ENCODE data around the gene ARFIP2. TPM values are rescaled to one million over a fixed set of nuclear protein-coding genes. Genes with fewer than 3 reads are reported as not detected.

ARFIP2 gene
- total RNA-seq, 1 experiment from 2014 or later: 55.1 TPM

DNA sequence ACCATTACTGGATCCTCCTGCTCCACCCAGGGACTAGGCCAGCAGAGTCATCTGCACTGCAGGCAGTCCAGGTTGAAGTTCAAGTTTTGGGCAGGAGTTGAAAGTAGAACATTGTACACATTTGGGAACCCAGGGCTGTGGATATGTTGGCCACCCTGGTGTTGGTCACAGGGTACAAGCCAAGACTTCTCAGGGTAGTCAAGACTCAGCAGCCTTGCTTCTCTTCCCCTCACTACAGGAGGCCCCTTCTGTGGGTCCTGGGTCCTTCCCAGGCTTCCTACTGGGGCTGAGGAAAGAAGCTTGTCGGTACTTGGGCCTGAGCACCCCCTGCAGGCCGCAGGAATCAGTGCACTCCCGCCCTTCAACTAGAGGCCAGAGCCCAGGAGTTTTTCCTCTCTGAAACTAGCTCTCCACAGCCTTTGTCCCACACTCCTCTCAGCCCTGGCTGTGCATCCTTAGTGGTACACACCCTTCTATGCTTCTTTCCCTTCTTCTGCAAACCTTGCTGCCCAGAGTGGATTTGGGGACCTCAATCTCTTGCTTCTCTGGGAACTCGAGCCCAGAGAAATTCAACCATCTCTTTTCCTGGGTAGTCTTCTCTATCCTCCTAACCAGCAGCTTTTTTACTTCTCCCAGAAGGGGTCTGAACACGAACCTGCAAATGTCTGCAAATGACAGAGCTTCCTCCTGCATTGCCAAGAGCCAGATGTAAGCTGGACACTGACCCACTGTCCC is 37.7 kb downstream of the ARFIP2 start:
- Histone ChIP-seq H3K9ac (ENCODE audit: extremely low read depth, insufficient read length, low read length) (no peak overlapping the region), H3K14ac (ENCODE audit: insufficient read depth, low read length) (no peak overlapping the region), H2BK20ac (ENCODE audit: low read depth, low read length, poor library complexity, severe bottlenecking) (no peak overlapping the region), H3K4ac (ENCODE audit: low read depth, low read length) (no peak overlapping the region), H3K23ac (ENCODE audit: insufficient read length, low read depth, low read length) (no peak overlapping the region), H3K9me3 (ENCODE audit: control insufficient read depth, low read depth, low read length) (no peaks in the 10 kb centered on the region), H2BK5ac (ENCODE audit: insufficient read length, low read length) (no peak overlapping the region), H3K79me1 (ENCODE audit: insufficient read depth, low read depth, low read length, poor library complexity, severe bottlenecking) (no peaks in the 10 kb centered on the region), H2AFZ (ENCODE audit: low read length) (no peak overlapping the region), H3K27ac (ENCODE audit: insufficient read length, low read depth, low read length) (no peak overlapping the region), H3K79me2 (ENCODE audit: insufficient read depth, low read length) (no peaks in the 10 kb centered on the region), H3K23me2 (ENCODE audit: insufficient read length, low read depth, low read length, poor library complexity, severe bottlenecking) (no peaks in the 10 kb centered on the region), H3K4me1 (ENCODE audit: insufficient read depth, low read length) (no peaks in the 10 kb centered on the region), H3K56ac (ENCODE audit: insufficient read length, low read depth, low read length) (no peak overlapping the region), H3K4me2 (ENCODE audit: insufficient read depth, insufficient read length, low read length) (no peak overlapping the region), H4K8ac (replicated peaks; ENCODE audit: insufficient read length, low read depth, low read length) (no peak overlapping the region), H2AK5ac (ENCODE audit: insufficient read length, low read length) (no peak overlapping the region), H4K5ac (ENCODE audit: insufficient read length, low read depth, low read length) (no peak overlapping the region), H3K18ac (ENCODE audit: insufficient read length, low read depth, low read length) (no peak overlapping the region), H2BK120ac (ENCODE audit: low read depth, low read length, poor library complexity, severe bottlenecking) (no peak overlapping the region), H2BK15ac (ENCODE audit: low read depth, low read length) (no peak overlapping the region), H3K27me3 (ENCODE audit: insufficient read depth, low read length) (no peaks in the 10 kb centered on the region), H4K91ac (ENCODE audit: insufficient read length, low read depth, low read length) (no peak overlapping the region), H2BK12ac (ENCODE audit: insufficient read length, low read depth, low read length) (no peak overlapping the region), H4K20me1 (ENCODE audit: control insufficient read depth, insufficient read depth, insufficient read length) (no peaks in the 10 kb centered on the region), H3T11ph (ENCODE audit: low read length) (no peak overlapping the region)
- Mint-ChIP-seq H3K9me3 (no peaks in the 10 kb centered on the region), H3K4me3 (no peak overlapping the region), H3K27me3 (ENCODE audit: low read depth) (no peaks in the 10 kb centered on the region), H3K4me1 (peaks cover 0 to 3% of the 10 kb centered on the region in 2 experiments; a peak in 1 of 4 replicates), H3K36me3 (ENCODE audit: insufficient read depth in 1 of 3, low read depth in 3 of 3) (no peaks in the 10 kb centered on the region; a peak in 1 of 7 replicates), H3K27ac (no peak overlapping the region)
- DNase-seq: peak; percentile 72
- no CpG with 5 or more reads among the region's 5 CpGs for WGBS (ENCODE audit: extremely low coverage, insufficient read length, low lambda C conversion rate)
- TF ChIP-seq, protein P1, sequence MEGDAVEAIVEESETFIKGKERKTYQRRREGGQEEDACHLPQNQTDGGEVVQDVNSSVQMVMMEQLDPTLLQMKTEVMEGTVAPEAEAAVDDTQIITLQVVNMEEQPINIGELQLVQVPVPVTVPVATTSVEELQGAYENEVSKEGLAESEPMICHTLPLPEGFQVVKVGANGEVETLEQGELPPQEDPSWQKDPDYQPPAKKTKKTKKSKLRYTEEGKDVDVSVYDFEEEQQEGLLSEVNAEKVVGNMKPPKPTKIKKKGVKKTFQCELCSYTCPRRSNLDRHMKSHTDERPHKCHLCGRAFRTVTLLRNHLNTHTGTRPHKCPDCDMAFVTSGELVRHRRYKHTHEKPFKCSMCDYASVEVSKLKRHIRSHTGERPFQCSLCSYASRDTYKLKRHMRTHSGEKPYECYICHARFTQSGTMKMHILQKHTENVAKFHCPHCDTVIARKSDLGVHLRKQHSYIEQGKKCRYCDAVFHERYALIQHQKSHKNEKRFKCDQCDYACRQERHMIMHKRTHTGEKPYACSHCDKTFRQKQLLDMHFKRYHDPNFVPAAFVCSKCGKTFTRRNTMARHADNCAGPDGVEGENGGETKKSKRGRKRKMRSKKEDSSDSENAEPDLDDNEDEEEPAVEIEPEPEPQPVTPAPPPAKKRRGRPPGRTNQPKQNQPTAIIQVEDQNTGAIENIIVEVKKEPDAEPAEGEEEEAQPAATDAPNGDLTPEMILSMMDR (conservative IDR thresholded peaks at IDR 0.05): peak; percentile 90

Measured in H9 (cell line).